Ramos (cell line): ENCODE results near the gene MYO16.
"Not testable (repeated sequence)": the region's sequence is repeated elsewhere in the genome, so short reads cannot be mapped to it uniquely, and the experiment has no call there.

Experiments used
- in situ Hi-C: fragments of 300-500 bp; cut with MboI; formaldehyde crosslinking; loops from one replicate; pipeline ENCODE4 v1.14.3; 2022; ENCODE audit warnings: low sequenced_read_pairs; ENCODE audit not compliant: unreplicated experiment

MYO16 gene

DNA sequence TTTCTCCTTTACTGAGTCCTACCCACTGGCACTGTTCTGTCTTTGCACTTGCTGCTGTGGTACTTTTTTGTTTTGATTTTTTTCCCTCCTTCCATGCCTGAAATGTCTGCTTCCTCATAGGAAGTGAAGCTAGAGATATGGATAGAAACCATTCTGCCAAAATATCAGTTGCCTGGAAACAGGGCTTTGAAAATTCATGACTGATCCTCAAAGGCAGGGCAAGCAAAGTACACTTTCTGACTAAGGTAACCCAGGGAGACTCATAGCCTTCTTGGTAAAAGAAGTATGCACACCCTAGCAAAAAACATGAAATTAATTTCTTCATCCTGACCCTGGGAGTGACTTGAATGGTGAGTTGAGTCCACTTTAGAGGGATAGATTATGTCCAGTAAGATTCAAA lies 329.8 kb downstream of the MYO16 start:
- in situ Hi-C loops, result loop anchor here (25.0 kb wide), 1 partner anchor 1153 kb away; no protein-coding TSS in a partner anchor

DNA sequence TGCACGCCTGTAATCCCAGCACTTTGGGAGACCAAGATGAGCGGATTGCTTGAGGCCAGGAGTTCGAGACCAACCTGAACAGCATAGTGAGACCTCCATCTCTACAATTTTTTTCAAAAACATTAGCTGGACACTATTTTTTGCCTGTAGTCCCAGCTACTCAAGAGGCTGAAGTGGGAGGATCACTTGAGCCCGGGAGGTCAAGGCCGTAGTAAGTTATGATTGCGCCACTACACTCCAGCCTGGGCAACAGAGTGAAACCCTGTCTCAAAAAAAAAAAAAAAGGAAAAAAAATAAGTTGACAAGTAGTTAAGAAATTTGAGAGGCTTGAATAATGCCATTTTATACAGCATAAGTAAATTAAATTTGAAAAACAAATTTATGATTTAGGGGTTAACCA lies 330.6 kb downstream of the MYO16 start:
- in situ Hi-C loops, result loop anchor here (25.0 kb wide), 1 partner anchor 1152 kb away; no protein-coding TSS in a partner anchor

DNA sequence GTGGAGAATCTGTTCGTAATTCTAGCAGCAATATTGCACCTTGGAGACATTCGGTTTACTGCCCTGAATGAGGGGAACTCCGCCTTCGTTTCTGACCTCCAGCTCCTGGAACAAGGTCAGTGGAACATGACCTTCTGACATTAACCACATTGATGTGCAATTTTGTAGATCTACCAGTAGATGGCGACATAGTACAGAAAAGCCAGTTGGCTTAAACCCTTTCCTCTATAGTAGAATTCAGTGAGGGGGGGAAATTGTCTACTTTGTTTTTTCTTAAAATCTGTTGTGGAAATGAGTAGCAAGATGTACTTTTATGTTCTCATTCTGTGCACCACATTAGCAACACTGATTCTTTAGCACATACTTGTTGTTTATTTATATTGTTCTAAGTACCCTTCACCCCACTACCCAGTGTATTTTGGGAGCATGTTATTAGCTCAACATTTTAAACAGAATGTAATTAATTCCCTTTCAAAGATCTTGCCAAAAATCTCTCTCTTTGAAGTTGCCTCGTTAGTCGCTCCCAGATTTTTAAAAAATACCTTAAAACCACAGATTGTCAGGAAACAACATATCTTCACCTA lies 332.2 kb downstream of the MYO16 start:
- in situ Hi-C loops, result loop anchor here (25.0 kb wide), 1 partner anchor 1151 kb away; no protein-coding TSS in a partner anchor

DNA sequence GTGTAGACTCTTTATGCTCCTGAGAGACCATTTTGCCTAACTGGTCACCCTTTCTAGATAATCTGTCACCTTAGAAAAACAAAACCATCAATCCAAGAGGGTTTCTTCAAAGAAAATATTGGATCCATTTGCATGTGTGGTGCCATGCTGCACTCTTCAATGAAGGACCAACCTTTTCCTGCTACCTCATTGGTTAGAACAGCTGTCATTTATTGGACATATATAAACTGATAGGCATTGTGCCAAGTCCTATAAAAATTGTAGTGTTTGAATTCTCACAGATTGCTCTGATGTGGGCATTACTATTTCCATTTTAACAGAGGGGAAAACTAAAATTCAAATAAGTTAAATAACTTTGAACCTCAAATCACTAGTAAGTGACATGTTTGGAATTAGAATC lies 333.2 kb downstream of the MYO16 start:
- in situ Hi-C loops, result loop anchor here (25.0 kb wide), 1 partner anchor 1150 kb away; no protein-coding TSS in a partner anchor

- in situ Hi-C loops, result loop anchor here (25.0 kb wide), 1 partner anchor 1149 kb away; no protein-coding TSS in a partner anchor
Measured at GRCh38 chr13:108963276-108963810, 333.9 kb downstream of the MYO16 start.

GRCh38 chr13:108963846-108964600 lies 334.6 kb downstream of the MYO16 start:
- in situ Hi-C loops, result loop anchor here (25.0 kb wide), 1 partner anchor 1148 kb away; no protein-coding TSS in a partner anchor

GRCh38 chr13:108964606-108965005 lies 335.2 kb downstream of the MYO16 start:
- in situ Hi-C loops, result loop anchor here (25.0 kb wide), 1 partner anchor 1148 kb away; no protein-coding TSS in a partner anchor

DNA sequence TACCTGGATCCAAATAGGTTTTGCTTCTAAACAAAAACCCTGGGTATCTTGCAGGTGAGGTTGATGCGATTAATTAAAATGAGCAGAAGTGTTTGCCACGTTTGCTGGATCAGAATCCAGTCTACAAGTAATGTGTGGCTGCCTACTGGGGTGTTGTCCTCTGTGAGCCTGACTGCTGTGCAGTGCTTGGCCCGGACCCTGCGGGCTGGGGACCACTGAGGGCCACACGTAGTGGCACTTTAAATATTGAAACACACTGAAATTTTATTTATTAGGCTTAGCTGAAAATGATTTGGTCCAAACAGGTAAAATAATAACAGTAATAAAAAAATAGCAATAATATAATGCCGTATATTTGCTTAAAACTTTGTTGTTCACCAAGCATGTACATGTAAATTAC lies 338.0 kb downstream of the MYO16 start:
- in situ Hi-C loops, result loop anchor here (25.0 kb wide), 1 partner anchor 1145 kb away; no protein-coding TSS in a partner anchor

DNA sequence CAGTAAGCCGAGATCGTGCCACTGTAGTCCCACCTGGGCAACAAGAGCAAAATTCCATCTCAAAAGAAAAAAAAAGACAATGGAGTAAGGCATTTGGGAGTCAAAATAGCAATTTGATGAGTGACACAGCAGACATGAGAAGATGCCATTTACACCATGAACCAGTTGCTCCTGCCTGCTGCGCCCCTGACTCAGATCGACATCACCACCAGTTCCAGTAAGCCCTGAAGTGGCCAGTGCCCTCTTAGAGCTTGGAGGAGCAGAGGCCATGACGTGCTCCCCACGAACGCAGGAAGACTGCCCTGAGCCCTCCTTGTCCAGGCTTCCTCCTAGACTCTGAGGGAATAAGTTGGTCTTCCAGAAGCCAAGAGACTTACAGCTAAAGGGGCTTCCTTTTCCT lies 339.2 kb downstream of the MYO16 start:
- in situ Hi-C loops, result loop anchor here (25.0 kb wide), 1 partner anchor 1144 kb away; no protein-coding TSS in a partner anchor

GRCh38 chr13:108974686-108975085 lies 345.3 kb downstream of the MYO16 start:
- in situ Hi-C loops, result loop anchor here (25.0 kb wide), 1 partner anchor 1138 kb away; no protein-coding TSS in a partner anchor

GRCh38 chr13:108980237-108980636 lies 350.8 kb downstream of the MYO16 start:
- in situ Hi-C loops, result no loop called here

DNA sequence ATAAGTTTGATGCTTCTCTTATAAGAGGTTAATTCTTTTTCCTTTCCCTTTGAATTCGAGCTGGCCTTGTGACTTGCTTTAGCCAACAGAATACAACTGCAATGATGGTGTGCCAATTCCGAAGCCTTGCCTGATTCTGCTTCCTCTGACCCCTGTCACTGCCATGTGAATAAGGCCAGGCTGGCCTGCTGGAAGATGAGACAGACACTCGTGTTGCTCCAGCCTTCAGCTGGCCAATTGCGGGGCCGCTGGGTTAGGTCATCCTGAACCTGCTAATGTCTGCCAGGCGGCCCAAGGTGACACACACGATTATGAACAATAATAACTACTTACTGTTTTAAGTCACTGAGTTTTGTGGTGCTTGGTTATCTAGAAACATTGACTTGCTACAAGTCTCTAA lies 352.0 kb downstream of the MYO16 start:
- in situ Hi-C loops, result no loop called here

GRCh38 chr13:108983273-108983672 lies 353.9 kb downstream of the MYO16 start:
- in situ Hi-C loops, result no loop called here

DNA sequence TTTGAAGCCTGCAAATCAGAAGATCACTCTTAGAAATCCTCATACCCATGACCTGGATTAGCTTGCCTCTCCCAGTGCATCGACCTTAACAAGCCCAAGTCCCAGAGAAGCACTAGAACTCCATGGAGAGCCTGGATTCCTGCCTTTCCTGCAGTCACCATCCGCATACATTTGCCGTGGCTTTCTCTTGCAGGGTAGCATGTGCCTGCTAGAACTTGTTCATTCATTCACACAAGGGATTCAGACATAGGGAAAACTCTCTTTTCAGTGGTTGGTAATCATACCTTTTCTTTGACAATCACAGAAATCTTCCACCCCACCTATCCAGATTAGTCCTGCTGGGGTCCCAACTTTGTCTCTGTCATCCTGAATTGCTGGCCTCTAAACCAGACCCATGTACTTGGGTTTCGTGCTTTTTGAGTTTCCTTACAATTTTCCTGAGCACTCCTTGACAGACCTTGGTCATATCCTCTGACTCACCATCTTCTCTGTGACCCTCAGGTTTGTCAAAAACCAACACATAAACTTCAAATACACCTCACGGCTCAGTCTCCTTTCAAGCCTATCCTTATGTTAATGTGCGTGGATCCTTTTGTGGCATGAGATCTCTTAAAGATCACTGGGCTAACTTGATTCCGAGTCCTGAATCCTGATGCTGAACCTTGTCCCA lies 355.0 kb downstream of the MYO16 start:
- in situ Hi-C loops, result no loop called here

DNA sequence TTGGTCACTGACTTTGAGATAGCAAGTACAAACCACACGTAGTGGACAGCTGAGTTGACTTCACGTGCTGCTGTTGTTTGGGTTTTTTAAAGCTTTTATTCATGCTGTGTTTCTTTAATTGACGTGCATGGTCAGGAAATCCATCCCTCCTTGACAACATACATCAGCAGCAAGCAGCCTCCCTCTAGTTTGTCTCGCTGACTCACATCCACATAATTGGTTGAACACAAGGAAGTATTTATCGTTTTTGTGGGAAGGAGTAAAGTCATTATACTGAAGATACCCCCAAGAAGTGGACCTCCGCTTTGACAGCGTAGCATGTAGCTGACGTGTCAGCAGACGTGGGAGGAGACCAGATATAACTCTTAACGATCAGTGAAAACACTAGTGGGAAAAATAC lies 355.8 kb downstream of the MYO16 start:
- in situ Hi-C loops, result no loop called here

- in situ Hi-C loops, result no loop called here
Measured at GRCh38 chr13:108987517-108987916, 358.1 kb downstream of the MYO16 start.

DNA sequence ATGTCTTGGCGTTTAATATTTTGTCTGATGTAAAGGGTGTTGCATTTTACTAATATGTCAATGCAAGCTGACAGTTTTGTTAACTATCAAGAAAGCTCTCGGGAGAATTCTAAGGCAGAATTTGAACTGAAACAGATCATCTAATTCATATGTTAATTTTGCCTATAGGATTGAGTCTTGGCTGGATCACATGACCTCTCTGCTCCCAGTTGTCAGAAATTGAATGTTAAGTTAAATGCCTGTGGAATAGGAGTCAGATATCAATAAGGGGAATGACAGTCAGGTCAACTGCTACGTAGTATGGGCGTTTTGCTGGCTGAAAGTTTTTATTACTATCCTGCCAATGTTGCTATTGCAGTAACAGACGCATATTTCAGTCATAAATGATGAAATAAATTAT lies 358.5 kb downstream of the MYO16 start:
- in situ Hi-C loops, result no loop called here

DNA sequence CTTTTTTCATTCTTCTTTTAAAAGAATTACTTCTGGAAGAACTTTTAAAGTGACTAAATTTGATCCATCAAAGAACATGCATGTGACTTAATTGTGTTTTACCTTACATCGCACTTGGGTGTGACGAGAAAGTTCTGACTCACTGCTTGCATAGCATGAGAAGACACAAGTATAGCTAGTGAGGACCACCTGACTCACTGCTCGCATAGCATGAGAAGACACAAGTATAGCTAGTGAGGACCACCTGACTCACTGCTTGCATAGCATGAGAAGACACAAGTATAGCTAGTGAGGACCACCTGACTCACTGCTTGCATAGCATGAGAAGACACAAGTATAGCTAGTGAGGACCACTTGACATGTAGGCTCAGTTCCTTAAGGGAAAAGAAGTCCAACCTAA lies 362.0 kb downstream of the MYO16 start:
- in situ Hi-C loops, result not testable (repeated sequence)

GRCh38 chr13:108993346-108993745 lies 363.9 kb downstream of the MYO16 start:
- in situ Hi-C loops, result no loop called here

- in situ Hi-C loops, result no loop called here
Measured at GRCh38 chr13:108996430-108996829, 367.0 kb downstream of the MYO16 start.
